Bronchial epithelial cell (primary cell): ENCODE measurements around the gene CCT8L2. TPM values are rescaled to one million over a fixed set of nuclear protein-coding genes. Genes with fewer than 3 reads are reported as not detected.
"Not testable (repeated sequence)": the region's sequence is repeated elsewhere in the genome, so short reads cannot be mapped to it uniquely, and the experiment has no call there.

Source experiments
- DNase-seq: peaks from one replicate; pipeline ENCODE4 v3.0.0-alpha.2; 2010; ENCODE audit warnings: low read depth
- FAIRE-seq: peaks from 2 replicates; lab custom pipeline; 2011; peaks lifted over from hg19 to GRCh38; lab: Jason Lieb, UNC
- H3K27me3 ChIP-seq: 2 replicates; pipeline ENCODE4 v1.5.1; 2011; ENCODE audit warnings: low read length; ENCODE audit not compliant: control insufficient read depth, insufficient read depth
- H3K36me3 ChIP-seq: 2 replicates; pipeline ENCODE4 v1.5.1; 2011; ENCODE audit warnings: low read length; ENCODE audit not compliant: control insufficient read depth, insufficient read depth
- H3K4me3 ChIP-seq: 2 replicates; pipeline ENCODE4 v1.5.1; 2011; ENCODE audit warnings: mild to moderate bottlenecking, low read depth, low read length, control low read depth
- total RNA-seq: library from RNA; depleted of rRNA; stranded (reverse); fragments of >200 nt; gene quantifications from 2 replicates; pipeline ENCODE4 v1.2.1, GENCODE V29; 2014
- TF ChIP-seq, protein P1 (sequence below): IDR thresholded peaks from 2 replicates; pipeline ENCODE4 v1.5.1; 2011; ENCODE audit warnings: mild to moderate bottlenecking, moderate library complexity, low read length, control low read depth, inconsistent platforms; ENCODE audit not compliant: insufficient read depth, severe bottlenecking

CCT8L2 gene
- total RNA-seq, 1 donor from 2014 or later = not detected

DNA sequence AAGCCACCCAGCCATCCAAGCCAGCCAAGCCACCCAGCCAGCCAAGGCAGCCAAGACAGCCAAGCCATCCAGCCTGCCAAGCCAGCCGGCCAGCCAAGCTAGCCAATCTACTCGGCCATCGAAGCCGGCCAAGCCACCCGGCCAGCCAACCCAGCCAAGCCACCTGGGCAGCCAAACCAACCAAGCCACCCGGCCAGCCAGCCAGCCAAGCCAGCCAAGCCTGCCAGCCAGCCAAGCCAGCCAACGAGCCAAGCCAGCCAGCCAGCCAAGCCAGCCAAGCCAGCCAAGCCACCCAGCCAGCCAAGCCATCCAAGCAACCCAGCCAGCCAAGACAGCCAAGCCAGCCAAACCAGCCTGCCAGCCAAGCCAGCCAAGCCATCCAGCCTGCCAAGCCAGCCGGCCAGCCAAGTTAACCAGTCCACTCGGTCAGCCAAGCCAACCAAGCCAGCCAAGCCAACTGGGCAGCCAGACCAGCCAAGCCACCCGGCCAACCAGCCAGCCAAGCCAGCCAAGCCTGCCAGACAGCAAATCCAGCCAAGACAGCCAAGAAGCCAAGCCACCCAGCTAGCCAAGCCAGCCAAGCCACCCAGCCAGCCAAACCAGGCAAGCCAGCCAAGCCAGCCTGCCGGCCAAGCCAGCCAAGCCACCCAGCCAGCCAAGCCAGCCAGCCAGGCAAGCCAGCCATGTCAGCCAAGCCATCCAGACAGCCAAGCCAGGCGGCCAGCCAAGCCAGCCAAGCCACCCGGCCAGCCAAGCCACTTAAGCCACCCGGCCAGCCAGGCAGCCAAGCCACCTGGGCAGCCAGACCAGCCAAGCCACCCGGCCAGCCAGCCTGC is 26.8 kb downstream of the CCT8L2 start:
- not testable (repeated sequence) for H3K4me3 ChIP-seq, FAIRE-seq, H3K36me3 ChIP-seq, DNase-seq, H3K27me3 ChIP-seq

GRCh38 chr22:16564837-16565584 is 27.6 kb downstream of the CCT8L2 start:
- H3K36me3 ChIP-seq, DNase-seq, FAIRE-seq, H3K4me3 ChIP-seq, H3K27me3 ChIP-seq: not testable (repeated sequence)

DNA sequence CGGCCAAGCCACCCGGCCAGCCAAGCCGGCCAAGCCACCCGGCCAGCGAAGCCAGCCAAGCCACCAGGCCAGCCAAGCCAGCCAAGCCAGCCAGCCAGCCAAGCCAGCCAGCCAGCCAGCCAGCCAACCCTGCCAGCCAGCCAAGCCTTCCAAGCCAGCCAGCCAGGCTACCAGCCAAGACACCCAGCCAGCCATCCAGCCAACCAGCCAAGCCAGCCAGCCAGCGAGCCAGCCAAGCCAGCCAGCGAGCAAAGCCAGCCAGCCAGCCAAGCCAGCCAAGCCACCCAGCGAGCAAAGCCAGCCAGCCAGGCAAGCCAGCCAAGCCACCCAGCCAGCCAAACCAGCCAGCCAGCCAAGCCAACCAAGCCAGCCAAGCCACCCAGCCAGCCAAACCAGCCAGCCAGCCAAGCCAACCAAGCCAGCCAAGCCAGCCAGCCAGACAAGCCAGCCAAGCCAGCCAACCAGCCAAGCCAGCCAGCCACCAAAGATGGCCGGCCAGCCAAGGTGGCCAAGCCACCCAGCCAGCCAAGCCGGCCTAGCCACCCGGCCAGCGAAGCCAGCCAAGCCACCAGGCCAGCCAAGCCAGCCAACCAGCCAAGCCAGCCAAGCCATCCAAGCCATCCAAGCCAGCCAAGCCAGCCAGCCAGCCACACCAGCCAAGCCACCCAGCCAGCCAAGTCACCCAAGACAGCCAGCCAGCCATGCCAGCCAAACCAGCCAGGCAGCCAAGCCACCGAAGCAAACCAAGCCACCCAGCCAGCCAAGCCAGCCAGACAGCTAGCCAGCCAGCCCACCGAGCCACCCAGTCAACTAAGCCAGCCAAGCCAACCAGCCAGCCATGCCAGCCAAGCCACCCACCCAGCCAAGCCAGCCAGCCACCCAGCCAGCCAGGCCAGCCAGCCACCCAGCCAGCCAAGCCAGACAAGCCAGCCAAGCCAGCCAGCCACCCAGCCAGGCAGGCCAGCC is 28.8 kb downstream of the CCT8L2 start:
- DNase-seq (no peak), FAIRE-seq (no peak)
- Histone ChIP-seq H3K36me3 (no peaks in the 10 kb centered on the region), H3K4me3 (no peak overlapping the region), H3K27me3 (no peaks in the 10 kb centered on the region)
- TF ChIP-seq, protein P1, sequence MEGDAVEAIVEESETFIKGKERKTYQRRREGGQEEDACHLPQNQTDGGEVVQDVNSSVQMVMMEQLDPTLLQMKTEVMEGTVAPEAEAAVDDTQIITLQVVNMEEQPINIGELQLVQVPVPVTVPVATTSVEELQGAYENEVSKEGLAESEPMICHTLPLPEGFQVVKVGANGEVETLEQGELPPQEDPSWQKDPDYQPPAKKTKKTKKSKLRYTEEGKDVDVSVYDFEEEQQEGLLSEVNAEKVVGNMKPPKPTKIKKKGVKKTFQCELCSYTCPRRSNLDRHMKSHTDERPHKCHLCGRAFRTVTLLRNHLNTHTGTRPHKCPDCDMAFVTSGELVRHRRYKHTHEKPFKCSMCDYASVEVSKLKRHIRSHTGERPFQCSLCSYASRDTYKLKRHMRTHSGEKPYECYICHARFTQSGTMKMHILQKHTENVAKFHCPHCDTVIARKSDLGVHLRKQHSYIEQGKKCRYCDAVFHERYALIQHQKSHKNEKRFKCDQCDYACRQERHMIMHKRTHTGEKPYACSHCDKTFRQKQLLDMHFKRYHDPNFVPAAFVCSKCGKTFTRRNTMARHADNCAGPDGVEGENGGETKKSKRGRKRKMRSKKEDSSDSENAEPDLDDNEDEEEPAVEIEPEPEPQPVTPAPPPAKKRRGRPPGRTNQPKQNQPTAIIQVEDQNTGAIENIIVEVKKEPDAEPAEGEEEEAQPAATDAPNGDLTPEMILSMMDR = no peak

GRCh38 chr22:16562711-16563554 is 29.7 kb downstream of the CCT8L2 start:
- H3K4me3 ChIP-seq = no peak overlapping the region
- DNase-seq = no peak
- TF ChIP-seq, protein P1 = no peak
- no peaks in the 10 kb centered on the region for H3K36me3 ChIP-seq
- H3K27me3 ChIP-seq = no peaks in the 10 kb centered on the region
- FAIRE-seq = no peak

DNA sequence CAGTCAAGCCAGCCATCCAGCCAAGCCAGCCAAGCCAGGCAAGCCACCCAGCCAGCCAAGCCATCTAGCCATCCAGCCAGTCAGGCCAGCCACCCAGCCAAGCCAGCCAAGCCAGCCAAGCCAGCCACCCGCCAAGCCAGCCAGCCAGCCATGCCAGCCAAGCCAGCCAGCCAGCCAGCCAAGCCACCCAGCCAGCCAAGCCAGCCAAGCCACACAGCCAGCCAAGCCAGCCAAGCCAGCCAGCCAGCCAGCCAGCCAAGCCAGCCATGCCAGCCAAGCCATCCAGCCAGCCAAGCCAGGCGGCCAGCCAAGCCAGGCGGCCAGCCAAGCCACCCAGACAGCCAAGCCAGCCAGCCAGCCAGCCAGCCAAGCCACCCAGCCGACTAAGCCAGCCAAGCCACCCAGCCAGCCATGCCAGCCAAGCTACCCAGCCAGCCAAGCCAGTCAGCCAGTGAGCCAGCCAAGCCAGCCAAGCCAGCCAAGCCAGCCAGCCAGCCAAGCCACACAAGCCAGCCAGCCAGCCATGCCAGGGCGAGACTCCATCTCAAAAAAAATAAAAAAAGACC is 31.4 kb downstream of the CCT8L2 start:
- H3K27me3 ChIP-seq, H3K36me3 ChIP-seq, FAIRE-seq, DNase-seq, H3K4me3 ChIP-seq: not testable (repeated sequence)

DNA sequence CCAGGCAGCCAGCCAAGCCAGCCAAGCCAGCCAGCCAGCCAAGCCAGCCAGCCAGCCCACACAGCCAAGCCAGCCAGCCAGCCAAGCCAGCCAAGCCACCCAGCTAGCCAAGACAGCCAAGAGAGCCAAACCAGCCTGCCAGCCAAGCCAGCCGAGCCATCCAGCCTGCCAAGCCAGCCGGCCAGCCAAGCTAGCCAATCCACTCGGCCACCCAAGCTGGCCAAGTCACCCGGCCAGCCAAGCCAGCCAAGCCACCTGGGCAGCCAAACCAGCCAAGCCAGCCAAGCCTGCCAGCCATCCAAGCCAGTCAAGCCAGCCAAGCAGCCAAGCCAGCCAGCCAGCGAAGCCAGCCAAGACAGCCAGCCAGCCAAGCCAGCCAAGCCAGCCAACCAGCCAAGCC is 32.0 kb downstream of the CCT8L2 start:
- not testable (repeated sequence) for FAIRE-seq, H3K4me3 ChIP-seq, H3K36me3 ChIP-seq, H3K27me3 ChIP-seq, DNase-seq

GRCh38 chr22:16559996-16560395 is 32.6 kb downstream of the CCT8L2 start:
- H3K27me3 ChIP-seq, DNase-seq, H3K36me3 ChIP-seq, H3K4me3 ChIP-seq, FAIRE-seq: not testable (repeated sequence)
